ENCODE measurements around the gene NMUR1.
A peak's percentile ranks its signal among the peaks of the same experiment; 100 is the strongest.

The NMUR1 gene

GRCh38 chr2:231525248-231526163 lies 4.7 kb downstream of the NMUR1 start:
- DNase-seq (ENCODE audit: low read depth), result no peak

- no peak for DNase-seq (ENCODE audit: low read depth)
Measured at GRCh38 chr2:231524477-231525247, 5.6 kb downstream of the NMUR1 start.

- no peak for DNase-seq (ENCODE audit: low read depth)
Measured at GRCh38 chr2:231523451-231524285, 6.6 kb downstream of the NMUR1 start.

- DNase-seq (ENCODE audit: low read depth), result no peak
Measured at GRCh38 chr2:231522418-231523180, 7.6 kb downstream of the NMUR1 start.

- DNase-seq (ENCODE audit: low read depth), result no peak
Measured at GRCh38 chr2:231521443-231521842, 8.8 kb downstream of the NMUR1 start.

GRCh38 chr2:231519975-231520555 lies 10.2 kb downstream of the NMUR1 start:
- no peak for DNase-seq (ENCODE audit: low read depth)

GRCh38 chr2:231518771-231519170 lies 11.5 kb downstream of the NMUR1 start:
- DNase-seq (ENCODE audit: low read depth), result no peak

GRCh38 chr2:231515603-231516002 lies 14.6 kb downstream of the NMUR1 start:
- no peak for DNase-seq (ENCODE audit: low read depth)

GRCh38 chr2:231514951-231515297 lies 15.3 kb downstream of the NMUR1 start:
- no peak for DNase-seq (ENCODE audit: low read depth)

GRCh38 chr2:231514225-231514950 lies 15.9 kb downstream of the NMUR1 start:
- DNase-seq (ENCODE audit: low read depth), result peak; percentile 96

GRCh38 chr2:231513746-231514224 lies 16.5 kb downstream of the NMUR1 start:
- DNase-seq (ENCODE audit: low read depth), result no peak

- no peak for DNase-seq (ENCODE audit: low read depth)
Measured at GRCh38 chr2:231512222-231512621, 18.0 kb downstream of the NMUR1 start.

GRCh38 chr2:231503766-231504165 lies 26.5 kb downstream of the NMUR1 start:
- DNase-seq (ENCODE audit: low read depth), result no peak

GRCh38 chr2:231502596-231502995 lies 27.6 kb downstream of the NMUR1 start:
- DNase-seq (ENCODE audit: low read depth), result no peak

- DNase-seq (ENCODE audit: low read depth), result no peak
Measured at GRCh38 chr2:231497651-231498050, 32.6 kb downstream of the NMUR1 start.

- no peak for DNase-seq (ENCODE audit: low read depth)
Measured at GRCh38 chr2:231494669-231495068, 35.6 kb downstream of the NMUR1 start.

- no peak for DNase-seq (ENCODE audit: low read depth)
Measured at GRCh38 chr2:231490801-231491200, 39.4 kb downstream of the NMUR1 start.

- no peak for DNase-seq (ENCODE audit: low read depth)
Measured at GRCh38 chr2:231489990-231490389, 40.3 kb downstream of the NMUR1 start.

GRCh38 chr2:231488331-231488730 lies 41.9 kb downstream of the NMUR1 start:
- no peak for DNase-seq (ENCODE audit: low read depth)

- no peak for DNase-seq (ENCODE audit: low read depth)
Measured at GRCh38 chr2:231486851-231487596, 43.2 kb downstream of the NMUR1 start.
